CD14-positive monocyte (primary cell): ENCODE results near the gene ANKRD53. TPM values are rescaled to one million over a fixed set of nuclear protein-coding genes. Genes with fewer than 3 reads are reported as not detected.

ENCODE experiments used
- DNase-seq, 3 donors: peaks; one replicate each; pipeline ENCODE4 v3.0.0-alpha.2; 2011 to 2022
- H2AFZ ChIP-seq: 2 replicates; pipeline ENCODE4 v1.6.0; 2012; ENCODE audit warnings: mild to moderate bottlenecking, low read depth, low read length, inconsistent platforms; ENCODE audit not compliant: insufficient read depth, poor library complexity, severe bottlenecking
- H3K27ac ChIP-seq, 2 donors: 1 replicate in 1 of 2; 2 replicates in 1 of 2; pipeline ENCODE4 v1.5.1; 2012 to 2013; ENCODE audit warnings: low read length in 2 of 2, control low read depth in 1 of 2, inconsistent platforms in 1 of 2, low read depth in 1 of 2, mild to moderate bottlenecking in 1 of 2
- H3K27me3 ChIP-seq, 2 donors: one replicate each; pipeline versions ENCODE4 v1.6.0 to v1.6.1; 2011 to 2013; ENCODE audit warnings: low read length in 2 of 2; ENCODE audit not compliant: control insufficient read depth in 2 of 2, insufficient read depth in 2 of 2
- H3K36me3 ChIP-seq, 2 donors: replicated peaks in 1 of 2; 1 replicate in 1 of 2; 2 replicates in 1 of 2; pipeline versions ENCODE4 v1.5.1 to v1.6.1; 2012 to 2013; ENCODE audit warnings: low read length in 2 of 2, control low read depth in 1 of 2, inconsistent platforms in 1 of 2, mild to moderate bottlenecking in 1 of 2; ENCODE audit not compliant: insufficient read depth in 2 of 2, control insufficient read depth in 1 of 2
- H3K4me1 ChIP-seq, 2 donors: 1 replicate in 1 of 2; 2 replicates in 1 of 2; pipeline versions ENCODE4 v1.5.1 to v1.6.1; 2012 to 2013; ENCODE audit warnings: low read length in 2 of 2, control low read depth in 1 of 2, inconsistent platforms in 1 of 2, mild to moderate bottlenecking in 1 of 2, moderate library complexity in 1 of 2; ENCODE audit not compliant: insufficient read depth in 2 of 2, control insufficient read depth in 1 of 2
- H3K4me2 ChIP-seq: replicated peaks from 2 replicates; pipeline ENCODE3; 2012; ENCODE audit warnings: low read length, moderate library complexity, mild to moderate bottlenecking; ENCODE audit not compliant: poor library complexity, severe bottlenecking; ENCODE audit errors: extremely low read depth
- H3K4me3 ChIP-seq, 3 experiments: fragments of 200-600 bp in 1 of 3; sonication (generic) in 1 of 3; replicated peaks in 1 of 3; 1 replicate in 2 of 3; 2 replicates in 1 of 3; pipeline ENCODE4 v1.5.1; 2011 to 2013; ENCODE audit warnings: low read length in 3 of 3, mild to moderate bottlenecking in 3 of 3, control low read depth in 2 of 3, low read depth in 2 of 3, inconsistent platforms in 1 of 3, moderate library complexity in 1 of 3
- H3K79me2 ChIP-seq: 2 replicates; pipeline ENCODE4 v1.6.0; 2012; ENCODE audit warnings: mild to moderate bottlenecking, control low read depth, inconsistent platforms, low read length, moderate library complexity; ENCODE audit not compliant: insufficient read depth
- H3K9ac ChIP-seq: 2 replicates; pipeline ENCODE4 v1.6.0; 2017; ENCODE audit warnings: low read length, mild to moderate bottlenecking; ENCODE audit not compliant: insufficient read depth, poor library complexity, severe bottlenecking
- H3K9me3 ChIP-seq, 2 donors: replicated peaks in 1 of 2; 1 replicate in 1 of 2; 2 replicates in 1 of 2; pipeline versions ENCODE4 v1.5.1 to v1.6.1; 2012 to 2013; ENCODE audit warnings: low read length in 2 of 2, control low read depth in 1 of 2; ENCODE audit not compliant: control insufficient read depth in 1 of 2, insufficient read depth in 1 of 2
- H4K20me1 ChIP-seq: 2 replicates; pipeline ENCODE4 v1.6.0; 2012; ENCODE audit warnings: mild to moderate bottlenecking, low read length, control low read depth, moderate library complexity; ENCODE audit not compliant: insufficient read depth
- H3K27ac Mint-ChIP-seq, 7 donors: one replicate each; pipeline ENCODE4 v1.8.0; 2020; ENCODE audit warnings: mild to moderate bottlenecking in 7 of 7, mixed read lengths in 7 of 7, moderate library complexity in 6 of 7, inconsistent platforms in 2 of 7
- H3K27me3 Mint-ChIP-seq, 3 donors: one replicate each; pipeline ENCODE4 v1.8.0; 2021 to 2022; ENCODE audit warnings: low read depth in 3 of 3, mild to moderate bottlenecking in 3 of 3, mixed read lengths in 3 of 3, moderate library complexity in 3 of 3, inconsistent platforms in 1 of 3
- H3K36me3 Mint-ChIP-seq, 2 donors: one replicate each; pipeline ENCODE4 v1.8.0; 2020; ENCODE audit warnings: mixed read lengths in 2 of 2, inconsistent platforms in 1 of 2, mild to moderate bottlenecking in 1 of 2
- H3K4me1 Mint-ChIP-seq: one replicate; pipeline ENCODE4 v1.8.0; 2020; ENCODE audit warnings: mild to moderate bottlenecking, mixed read lengths
- H3K4me3 Mint-ChIP-seq, 2 donors: one replicate each; pipeline ENCODE4 v1.8.0; 2020; ENCODE audit warnings: mild to moderate bottlenecking in 2 of 2, mixed read lengths in 2 of 2, moderate library complexity in 1 of 2
- H3K9me3 Mint-ChIP-seq, 7 donors: one replicate each; pipeline ENCODE4 v1.8.0; 2020 to 2022; ENCODE audit warnings: mixed read lengths in 7 of 7, mild to moderate bottlenecking in 6 of 7, moderate library complexity in 6 of 7, inconsistent platforms in 2 of 7
- WGBS: methylation state at CpG from one replicate; pipeline ENCODE4 v1.1.5; 2013; ENCODE audit warnings: missing lambda C conversion rate; ENCODE audit not compliant: insufficient coverage; 5-methylcytosine and 5-hydroxymethylcytosine counted together
- intact Hi-C, 2 donors: fragments of 100-400 bp; cut with micrococcal nuclease; formaldehyde crosslinking; loops; one replicate each; pipeline versions ENCODE4 v1.15.0 to v1.15.1; 2023
- polyA plus RNA-seq, 3 donors: library from polyadenylated mRNA; depleted of rRNA in 1 of 3; unstranded in 2 of 3; stranded (reverse) in 1 of 3; fragments of 300-500 nt in 2 of 3; fragments of >200 nt in 1 of 3; fragmentation: Illumina TruSeq in 2 of 3; gene quantifications; 1 replicate in 2 of 3; 2 replicates in 1 of 3; pipeline ENCODE4 v1.2.3, GENCODE V29; 2012 to 2021
- TF ChIP-seq, protein P1 (sequence below): fragments of 200-600 bp; IDR thresholded peaks from one replicate; pipeline ENCODE4 v1.8.0; 2022; ENCODE audit warnings: antibody characterized with exemption, mild to moderate bottlenecking

Gene ANKRD53
- polyA plus RNA-seq, 3 donors: 0.12 TPM; not detected in 2

DNA sequence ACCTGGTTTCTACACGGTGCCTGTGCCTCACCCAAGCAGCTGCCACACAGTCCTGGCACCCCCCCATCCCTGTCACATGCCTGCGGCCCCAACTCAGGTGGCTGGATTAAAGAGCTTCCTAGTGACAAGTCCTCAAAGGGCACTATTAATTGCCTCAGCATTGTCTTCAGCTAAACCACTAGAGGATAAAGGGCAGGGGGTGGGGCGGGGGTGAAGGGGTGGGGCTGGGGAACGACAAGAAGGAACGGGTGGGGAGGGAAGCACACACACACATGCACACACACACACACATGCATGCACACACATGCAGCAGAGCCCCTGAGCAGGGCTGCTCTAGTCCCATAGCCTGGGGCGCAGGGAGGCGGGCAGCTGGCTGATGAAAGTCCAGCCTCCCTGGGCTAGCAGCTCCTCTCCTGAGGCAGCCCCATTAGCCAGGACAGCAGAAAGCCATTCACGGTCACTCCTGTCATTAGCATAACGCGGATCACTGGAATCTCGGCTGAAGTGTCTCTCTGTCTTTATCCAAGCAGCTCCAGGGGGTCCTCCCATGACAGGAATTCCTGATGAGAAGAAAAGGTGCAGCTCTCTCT lies 23.6 kb downstream of the ANKRD53 start:
- no peaks in the 10 kb centered on the region for H3K79me2 ChIP-seq
- 98% methylated on average over 6 of the region's 11 CpGs for WGBS
- H3K4me1 ChIP-seq: peaks cover 14 to 20% of the 10 kb centered on the region in 2 donors
- no peak for DNase-seq
- no peaks in the 10 kb centered on the region for H3K9me3 ChIP-seq
- H2AFZ ChIP-seq: no peak overlapping the region
- Mint-ChIP-seq H3K36me3 (no peaks in the 10 kb centered on the region), H3K4me1 (peaks cover 18% of the 10 kb centered on the region), H3K27me3 (peaks cover 1 to 3% (median 2%) of the 10 kb centered on the region in 3 donors), H3K27ac (peak overlapping the region in 1 of 7 donors; percentile 45), H3K4me3 (no peak overlapping the region), H3K9me3 (no peaks in the 10 kb centered on the region)
- no peaks in the 10 kb centered on the region for H3K27me3 ChIP-seq
- no peak overlapping the region for H3K4me2 ChIP-seq
- H3K36me3 ChIP-seq: no peaks in the 10 kb centered on the region
- no peak overlapping the region for H3K27ac ChIP-seq
- TF ChIP-seq, protein P1, sequence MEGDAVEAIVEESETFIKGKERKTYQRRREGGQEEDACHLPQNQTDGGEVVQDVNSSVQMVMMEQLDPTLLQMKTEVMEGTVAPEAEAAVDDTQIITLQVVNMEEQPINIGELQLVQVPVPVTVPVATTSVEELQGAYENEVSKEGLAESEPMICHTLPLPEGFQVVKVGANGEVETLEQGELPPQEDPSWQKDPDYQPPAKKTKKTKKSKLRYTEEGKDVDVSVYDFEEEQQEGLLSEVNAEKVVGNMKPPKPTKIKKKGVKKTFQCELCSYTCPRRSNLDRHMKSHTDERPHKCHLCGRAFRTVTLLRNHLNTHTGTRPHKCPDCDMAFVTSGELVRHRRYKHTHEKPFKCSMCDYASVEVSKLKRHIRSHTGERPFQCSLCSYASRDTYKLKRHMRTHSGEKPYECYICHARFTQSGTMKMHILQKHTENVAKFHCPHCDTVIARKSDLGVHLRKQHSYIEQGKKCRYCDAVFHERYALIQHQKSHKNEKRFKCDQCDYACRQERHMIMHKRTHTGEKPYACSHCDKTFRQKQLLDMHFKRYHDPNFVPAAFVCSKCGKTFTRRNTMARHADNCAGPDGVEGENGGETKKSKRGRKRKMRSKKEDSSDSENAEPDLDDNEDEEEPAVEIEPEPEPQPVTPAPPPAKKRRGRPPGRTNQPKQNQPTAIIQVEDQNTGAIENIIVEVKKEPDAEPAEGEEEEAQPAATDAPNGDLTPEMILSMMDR: no peak
- no peaks in the 10 kb centered on the region for H4K20me1 ChIP-seq
- intact Hi-C loops: no loop called here
- H3K4me3 ChIP-seq: no peak overlapping the region
- H3K9ac ChIP-seq: no peak overlapping the region

DNA sequence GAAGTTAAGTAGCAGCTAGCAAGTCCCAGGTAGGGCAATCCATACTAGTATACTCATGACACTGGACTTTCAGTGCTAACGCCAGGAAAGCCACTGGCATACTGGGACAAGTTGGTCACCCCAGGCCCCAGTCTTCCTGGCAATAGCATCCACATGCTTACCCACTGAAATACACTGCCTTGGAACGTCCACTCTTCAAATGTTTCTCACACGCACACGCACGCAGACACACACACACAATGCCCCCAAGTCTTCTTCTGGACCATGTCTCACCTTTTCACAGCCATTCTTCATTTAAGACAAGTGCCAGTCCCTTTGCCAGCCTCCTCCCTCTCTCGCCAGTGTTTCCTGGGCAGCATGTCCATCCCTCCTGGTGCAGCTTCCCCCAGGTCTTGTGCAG lies 25.0 kb downstream of the ANKRD53 start:
- H3K27ac Mint-ChIP-seq: no peak overlapping the region
- Histone ChIP-seq H3K4me3 (no peak overlapping the region), H3K9ac (no peak overlapping the region), H3K36me3 (no peaks in the 10 kb centered on the region), H3K79me2 (no peaks in the 10 kb centered on the region), H3K4me2 (no peak overlapping the region), H3K4me1 (peaks cover 14 to 20% of the 10 kb centered on the region in 2 donors), H3K27me3 (no peaks in the 10 kb centered on the region), H3K27ac (no peak overlapping the region), H3K9me3 (no peaks in the 10 kb centered on the region), H4K20me1 (no peaks in the 10 kb centered on the region), H2AFZ (no peak overlapping the region)
- TF ChIP-seq, protein P1: no peak
- no peak overlapping the region for H3K4me3 Mint-ChIP-seq
- WGBS: 92% methylated on average over 5 of the region's 6 CpGs
- H3K27me3 Mint-ChIP-seq: peaks cover 1 to 3% (median 2%) of the 10 kb centered on the region in 3 donors
- no peaks in the 10 kb centered on the region for H3K9me3 Mint-ChIP-seq
- intact Hi-C loops: no loop called here
- DNase-seq: no peak
- H3K4me1 Mint-ChIP-seq: peaks cover 18% of the 10 kb centered on the region
- H3K36me3 Mint-ChIP-seq: no peaks in the 10 kb centered on the region
